NK-92 (cell line): ENCODE data around the gene MYLK2.

Experiments used
- DNase-seq: peaks from one replicate; lab custom pipeline; 2025; ENCODE audit not compliant: unreplicated experiment; lab: John Stamatoyannopoulos, UW

MYLK2 gene

DNA sequence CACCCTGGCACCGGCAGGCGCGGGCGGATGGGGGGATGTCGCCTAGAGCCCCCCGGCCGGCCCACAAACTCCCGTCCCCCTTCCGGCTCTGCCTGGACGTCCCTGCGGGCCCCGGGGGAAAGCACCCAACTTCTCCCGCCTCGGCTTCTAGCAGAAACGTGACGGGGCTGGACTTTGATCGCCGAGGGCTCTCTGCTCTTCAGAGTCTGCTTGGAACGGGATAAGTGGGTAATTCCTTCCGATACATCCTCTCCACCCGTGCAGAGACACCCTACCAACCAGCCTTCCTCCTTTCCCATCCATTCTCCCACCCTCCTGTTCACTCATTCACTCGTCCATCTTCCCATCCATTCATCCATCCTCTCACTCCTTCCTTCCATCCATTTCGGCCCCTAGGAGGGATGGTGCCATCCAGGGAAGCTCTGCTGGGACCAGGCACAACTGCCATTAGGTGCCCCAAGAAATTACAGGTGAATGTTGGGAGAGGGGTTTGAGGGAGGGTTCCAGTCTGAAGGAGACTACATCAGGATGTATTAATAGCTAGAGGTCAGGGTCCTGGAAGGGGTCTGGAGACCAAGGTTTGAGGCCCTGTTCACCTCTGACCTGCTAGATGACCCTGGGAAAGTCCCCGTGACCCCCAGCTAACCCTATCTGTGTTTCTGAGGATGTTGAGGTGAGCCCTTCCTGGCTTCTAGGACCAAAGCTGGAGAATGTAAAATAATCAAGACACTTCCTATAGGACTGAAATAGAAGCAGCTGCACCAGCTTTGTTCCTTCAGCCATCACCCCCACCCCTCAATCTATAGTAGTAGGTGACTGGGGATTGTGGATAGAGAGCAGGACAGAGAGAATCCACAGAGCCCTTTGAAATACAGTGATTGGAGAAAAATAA is 51.8 kb downstream of the MYLK2 start:
- no peak for DNase-seq

DNA sequence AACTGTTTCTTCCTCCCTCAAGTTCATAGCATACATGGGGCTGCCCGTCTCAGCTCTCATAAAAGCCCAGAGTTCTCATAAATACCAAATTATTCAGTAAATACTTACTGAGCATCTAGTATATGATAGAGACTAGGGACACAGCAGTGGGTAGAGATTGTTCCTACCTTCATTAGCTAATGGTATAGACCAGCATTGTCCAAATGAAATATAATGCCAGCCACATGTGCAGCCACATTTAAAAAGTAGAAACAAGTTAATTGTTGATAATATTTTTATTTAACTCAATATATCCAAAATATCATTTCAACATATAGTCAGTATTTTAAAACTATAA is 52.4 kb downstream of the MYLK2 start:
- no peak for DNase-seq

DNA sequence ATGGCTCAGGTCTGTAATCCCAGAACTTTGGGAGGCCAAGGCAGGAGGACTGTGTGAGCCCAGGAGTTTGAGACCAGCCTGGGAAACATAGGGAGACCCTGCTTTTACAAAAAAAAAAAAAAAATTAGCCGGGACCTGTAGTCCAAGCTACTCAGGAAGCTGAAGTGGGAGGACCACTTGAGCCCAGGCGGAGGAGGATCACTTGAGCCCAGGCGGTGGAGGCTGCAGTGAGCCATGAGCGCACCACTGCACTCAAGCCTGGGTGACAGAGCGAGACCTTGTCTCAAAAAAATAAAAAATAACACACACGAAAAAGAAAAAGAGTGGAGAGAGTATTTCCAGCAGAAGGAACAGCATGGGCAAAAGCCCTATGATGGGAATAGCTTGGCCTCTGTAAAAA is 53.2 kb downstream of the MYLK2 start:
- DNase-seq = no peak

DNA sequence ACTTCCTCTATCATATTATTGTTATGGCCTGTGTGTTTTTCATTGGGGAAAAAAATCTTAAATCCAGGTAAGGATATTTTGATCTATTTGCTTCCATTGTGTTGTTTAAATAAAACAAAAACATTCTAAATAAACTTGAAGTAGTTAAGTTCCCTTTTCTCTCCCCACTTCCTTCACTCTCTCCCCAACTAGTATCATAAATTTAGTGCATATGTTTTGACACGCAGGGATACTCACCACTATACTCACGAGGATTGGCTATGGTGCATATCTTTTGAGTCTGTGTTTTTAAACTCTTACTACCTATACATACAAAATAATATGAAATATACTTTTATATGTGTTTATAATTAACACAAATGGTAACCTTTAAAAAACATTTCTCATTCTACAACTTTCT is 56.5 kb downstream of the MYLK2 start:
- no peak for DNase-seq

DNA sequence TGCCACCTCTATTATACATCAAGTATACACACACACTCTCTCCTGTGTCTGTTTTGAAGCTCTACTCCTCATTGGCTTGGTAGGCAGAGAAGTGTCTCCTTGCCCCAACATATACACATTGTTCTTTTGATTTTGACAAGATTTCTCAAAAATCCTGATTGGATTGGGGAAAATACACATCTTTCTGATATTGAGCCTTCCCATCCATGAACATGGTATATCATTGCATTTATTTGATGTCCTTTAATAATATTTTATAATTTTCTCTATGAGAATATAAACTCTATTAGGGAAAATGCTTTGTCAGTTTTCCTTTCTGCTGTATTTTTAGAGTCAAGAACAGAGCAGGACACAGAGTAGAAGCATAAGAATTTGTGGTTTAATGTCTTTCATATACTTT is 58.5 kb downstream of the MYLK2 start:
- DNase-seq = no peak

DNA sequence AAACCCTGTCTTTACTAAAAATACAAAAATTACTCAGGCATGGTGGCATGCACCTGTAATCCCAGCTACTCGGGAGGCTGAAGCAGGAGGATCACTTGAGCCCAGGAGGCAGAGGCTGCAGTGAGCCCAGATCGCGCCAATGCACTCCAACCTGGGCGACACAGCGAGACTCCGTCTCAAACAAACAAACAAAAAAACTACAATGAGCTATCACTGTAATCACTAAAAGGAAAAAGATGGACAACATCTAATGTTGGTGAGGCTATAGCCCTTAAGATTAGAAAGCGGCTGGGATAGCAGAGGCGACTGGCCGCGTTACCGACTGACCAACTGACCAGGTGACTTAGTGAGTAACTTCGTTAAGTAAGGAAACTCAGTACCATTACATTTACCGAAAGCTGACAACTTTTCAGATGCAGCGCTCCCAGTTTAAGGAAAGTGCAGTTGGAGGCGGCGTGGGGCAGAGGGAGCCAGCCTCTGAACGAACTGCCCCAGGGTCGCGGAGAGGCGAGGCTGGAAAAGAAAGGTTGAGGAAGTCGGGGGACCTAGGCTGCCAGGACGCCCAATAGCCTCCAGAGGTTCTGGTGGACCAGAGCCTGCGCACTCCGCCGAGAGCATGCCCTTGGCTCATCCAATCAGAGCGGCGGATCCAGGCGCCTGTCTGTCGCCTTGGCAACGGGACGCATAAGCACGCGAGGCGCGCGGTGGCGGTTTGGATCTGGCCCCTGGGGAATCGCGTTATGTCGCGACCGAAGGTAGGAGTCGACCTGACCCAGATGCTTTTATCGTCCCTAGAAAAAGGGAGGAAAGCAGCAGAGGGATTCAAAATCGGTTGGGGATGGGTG is 60.2 kb downstream of the MYLK2 start:
- DNase-seq = no peak

DNA sequence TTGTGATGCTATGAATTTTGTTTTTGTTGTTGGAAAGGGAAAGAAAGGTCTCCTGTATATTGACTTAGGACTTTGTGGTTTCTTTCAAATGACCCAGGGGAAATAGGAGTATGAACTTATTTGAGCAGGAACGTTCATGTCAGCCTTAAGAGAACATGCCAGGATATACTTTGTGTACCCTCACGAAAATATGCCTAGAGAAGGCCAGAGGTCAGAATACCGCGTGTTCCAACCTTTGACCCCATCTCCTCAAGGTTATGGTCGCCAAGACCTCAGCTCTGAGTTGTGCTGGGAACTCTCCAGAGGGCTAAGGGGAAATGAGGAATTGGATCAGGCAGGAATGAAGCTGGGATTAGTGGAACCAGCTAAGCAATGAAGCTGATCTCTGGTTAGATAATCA is 62.8 kb downstream of the MYLK2 start:
- DNase-seq = no peak

DNA sequence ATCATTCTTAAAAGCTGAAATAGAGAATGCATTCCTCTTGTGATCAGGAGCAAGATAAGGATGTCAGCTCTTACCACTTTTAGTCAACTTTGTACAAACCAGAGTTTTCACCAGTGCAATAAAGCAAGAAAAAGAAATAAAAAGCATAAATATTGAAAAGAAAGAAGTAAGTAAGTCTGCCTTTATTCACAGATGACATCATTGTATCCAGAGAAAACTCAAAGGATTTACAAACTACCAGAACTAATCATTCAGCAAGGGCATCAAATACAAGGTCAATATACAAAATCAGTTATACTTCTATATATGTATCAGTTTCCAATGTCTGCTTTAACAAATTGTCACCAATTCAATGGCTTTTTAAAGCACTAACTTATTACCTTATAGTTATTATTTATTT is 64.7 kb downstream of the MYLK2 start:
- no peak for DNase-seq
